ENCODE measurements around the gene GALT. TPM values are rescaled to one million over a fixed set of nuclear protein-coding genes. Genes with fewer than 3 reads are reported as not detected.
A peak's percentile ranks its signal among the peaks of the same experiment; 100 is the strongest.

Gene GALT
- total and polyA plus RNA-seq, 2 experiments from 2014 or later, result 31.5 to 35.1 TPM

DNA sequence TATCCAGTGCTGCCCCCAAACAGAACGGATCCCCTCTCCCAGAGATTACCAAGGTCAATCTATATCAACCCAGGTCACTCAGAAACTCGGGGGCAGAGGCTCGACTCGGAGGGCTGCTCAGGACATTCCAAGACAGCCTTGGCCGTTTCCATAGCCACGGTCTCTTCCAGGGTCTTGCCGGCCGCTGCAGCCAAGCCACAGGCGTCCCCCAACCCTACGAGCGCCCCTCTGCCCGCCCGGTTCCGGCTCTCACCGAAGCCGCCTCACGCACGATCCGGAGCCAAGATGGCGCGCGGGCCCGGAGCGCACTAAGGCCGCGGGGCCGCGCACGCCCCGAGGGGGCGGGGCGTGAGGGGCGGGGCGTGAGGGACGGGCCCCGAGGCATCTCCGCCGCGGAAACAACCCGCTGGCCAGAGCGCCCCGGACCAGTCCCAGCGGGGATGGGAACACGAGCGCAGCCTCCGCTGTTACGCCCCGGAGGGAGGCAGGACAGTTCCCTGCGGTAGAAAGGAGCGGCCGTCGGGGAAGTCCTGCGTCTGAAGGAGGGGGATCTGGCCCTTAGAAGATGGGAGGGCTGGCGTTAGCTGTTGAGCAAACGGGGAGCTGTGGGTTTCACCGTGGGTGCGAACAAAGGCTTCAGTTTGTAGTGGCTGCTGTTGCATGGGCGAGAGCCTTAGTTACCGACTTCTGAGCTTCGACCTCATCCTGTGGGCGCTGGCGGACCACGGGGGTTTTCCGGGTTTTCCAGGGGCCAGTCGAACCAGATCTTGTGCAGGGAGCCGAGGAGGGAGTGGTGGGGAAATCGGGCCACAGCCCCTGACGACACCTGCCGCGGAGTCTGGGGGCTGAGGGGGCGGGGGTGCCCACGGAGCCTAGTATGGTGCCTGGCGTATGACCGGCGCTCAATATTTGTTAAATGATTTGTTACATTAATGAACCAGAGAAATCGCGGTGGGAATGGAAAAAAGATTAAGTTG, 34.4 kb upstream of the GALT start, which contains the start of gene RPP25L:
RPP25L (minus strand) TSS at position 287 of the 977 bp plus-strand sequence. CDS start 801 bp downstream, outside the sequence.
- Histone ChIP-seq H3K27ac (ENCODE audit: low read depth) (no peak within 1 kb of the TSS), H2AFZ (peak within 1 kb of the TSS; percentile 97)
- H3K9me3 Mint-ChIP-seq, result no peaks in the 10 kb centered on the region

More for the DNA sequence above, 34.4 kb upstream of the GALT start, which contains the start of gene RPP25L:
- H3K36me3 ChIP-seq (ENCODE audit: insufficient read depth), result no peaks in the 10 kb centered on the region
- ATAC-seq, result peak; percentile 89
- Mint-ChIP-seq H3K27ac (peak within 1 kb of the TSS; percentile 94), H3K4me3 (peak within 1 kb of the TSS; percentile 93), H3K4me1 (peaks cover 11% of the 10 kb centered on the region), H3K36me3 (ENCODE audit: low read depth) (no peaks in the 10 kb centered on the region), H3K27me3 (ENCODE audit: insufficient read depth, low read depth, poor library complexity) (peaks cover 19% of the 10 kb centered on the region)
- peak; percentile 91 for DNase-seq (ENCODE audit: low spot score)
- H3K27me3 ChIP-seq (ENCODE audit: insufficient read depth), result peaks cover 5% of the 10 kb centered on the region
- peak within 1 kb of the TSS; percentile 86 for H3K4me3 ChIP-seq
- H3K9me2 ChIP-seq (ENCODE audit: insufficient read depth), result no peaks in the 10 kb centered on the region
- H4K20me1 ChIP-seq (replicated peaks; ENCODE audit: insufficient read depth), result no peaks in the 10 kb centered on the region
- H3K4me2 ChIP-seq, result peak within 1 kb of the TSS; percentile 94
- TF ChIP-seq, protein P1, sequence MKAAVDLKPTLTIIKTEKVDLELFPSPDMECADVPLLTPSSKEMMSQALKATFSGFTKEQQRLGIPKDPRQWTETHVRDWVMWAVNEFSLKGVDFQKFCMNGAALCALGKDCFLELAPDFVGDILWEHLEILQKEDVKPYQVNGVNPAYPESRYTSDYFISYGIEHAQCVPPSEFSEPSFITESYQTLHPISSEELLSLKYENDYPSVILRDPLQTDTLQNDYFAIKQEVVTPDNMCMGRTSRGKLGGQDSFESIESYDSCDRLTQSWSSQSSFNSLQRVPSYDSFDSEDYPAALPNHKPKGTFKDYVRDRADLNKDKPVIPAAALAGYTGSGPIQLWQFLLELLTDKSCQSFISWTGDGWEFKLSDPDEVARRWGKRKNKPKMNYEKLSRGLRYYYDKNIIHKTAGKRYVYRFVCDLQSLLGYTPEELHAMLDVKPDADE (IDR thresholded peaks at IDR 0.05), result no peak
- TF ChIP-seq EZH2phosphoT487 (IDR thresholded peaks at IDR 0.05; ENCODE audit: unreplicated experiment), result no peak
- TF ChIP-seq POLR2AphosphoS5 (IDR thresholded peaks at IDR 0.05; ENCODE audit: low read depth), result peak; percentile 95
- TF ChIP-seq, protein P2, sequence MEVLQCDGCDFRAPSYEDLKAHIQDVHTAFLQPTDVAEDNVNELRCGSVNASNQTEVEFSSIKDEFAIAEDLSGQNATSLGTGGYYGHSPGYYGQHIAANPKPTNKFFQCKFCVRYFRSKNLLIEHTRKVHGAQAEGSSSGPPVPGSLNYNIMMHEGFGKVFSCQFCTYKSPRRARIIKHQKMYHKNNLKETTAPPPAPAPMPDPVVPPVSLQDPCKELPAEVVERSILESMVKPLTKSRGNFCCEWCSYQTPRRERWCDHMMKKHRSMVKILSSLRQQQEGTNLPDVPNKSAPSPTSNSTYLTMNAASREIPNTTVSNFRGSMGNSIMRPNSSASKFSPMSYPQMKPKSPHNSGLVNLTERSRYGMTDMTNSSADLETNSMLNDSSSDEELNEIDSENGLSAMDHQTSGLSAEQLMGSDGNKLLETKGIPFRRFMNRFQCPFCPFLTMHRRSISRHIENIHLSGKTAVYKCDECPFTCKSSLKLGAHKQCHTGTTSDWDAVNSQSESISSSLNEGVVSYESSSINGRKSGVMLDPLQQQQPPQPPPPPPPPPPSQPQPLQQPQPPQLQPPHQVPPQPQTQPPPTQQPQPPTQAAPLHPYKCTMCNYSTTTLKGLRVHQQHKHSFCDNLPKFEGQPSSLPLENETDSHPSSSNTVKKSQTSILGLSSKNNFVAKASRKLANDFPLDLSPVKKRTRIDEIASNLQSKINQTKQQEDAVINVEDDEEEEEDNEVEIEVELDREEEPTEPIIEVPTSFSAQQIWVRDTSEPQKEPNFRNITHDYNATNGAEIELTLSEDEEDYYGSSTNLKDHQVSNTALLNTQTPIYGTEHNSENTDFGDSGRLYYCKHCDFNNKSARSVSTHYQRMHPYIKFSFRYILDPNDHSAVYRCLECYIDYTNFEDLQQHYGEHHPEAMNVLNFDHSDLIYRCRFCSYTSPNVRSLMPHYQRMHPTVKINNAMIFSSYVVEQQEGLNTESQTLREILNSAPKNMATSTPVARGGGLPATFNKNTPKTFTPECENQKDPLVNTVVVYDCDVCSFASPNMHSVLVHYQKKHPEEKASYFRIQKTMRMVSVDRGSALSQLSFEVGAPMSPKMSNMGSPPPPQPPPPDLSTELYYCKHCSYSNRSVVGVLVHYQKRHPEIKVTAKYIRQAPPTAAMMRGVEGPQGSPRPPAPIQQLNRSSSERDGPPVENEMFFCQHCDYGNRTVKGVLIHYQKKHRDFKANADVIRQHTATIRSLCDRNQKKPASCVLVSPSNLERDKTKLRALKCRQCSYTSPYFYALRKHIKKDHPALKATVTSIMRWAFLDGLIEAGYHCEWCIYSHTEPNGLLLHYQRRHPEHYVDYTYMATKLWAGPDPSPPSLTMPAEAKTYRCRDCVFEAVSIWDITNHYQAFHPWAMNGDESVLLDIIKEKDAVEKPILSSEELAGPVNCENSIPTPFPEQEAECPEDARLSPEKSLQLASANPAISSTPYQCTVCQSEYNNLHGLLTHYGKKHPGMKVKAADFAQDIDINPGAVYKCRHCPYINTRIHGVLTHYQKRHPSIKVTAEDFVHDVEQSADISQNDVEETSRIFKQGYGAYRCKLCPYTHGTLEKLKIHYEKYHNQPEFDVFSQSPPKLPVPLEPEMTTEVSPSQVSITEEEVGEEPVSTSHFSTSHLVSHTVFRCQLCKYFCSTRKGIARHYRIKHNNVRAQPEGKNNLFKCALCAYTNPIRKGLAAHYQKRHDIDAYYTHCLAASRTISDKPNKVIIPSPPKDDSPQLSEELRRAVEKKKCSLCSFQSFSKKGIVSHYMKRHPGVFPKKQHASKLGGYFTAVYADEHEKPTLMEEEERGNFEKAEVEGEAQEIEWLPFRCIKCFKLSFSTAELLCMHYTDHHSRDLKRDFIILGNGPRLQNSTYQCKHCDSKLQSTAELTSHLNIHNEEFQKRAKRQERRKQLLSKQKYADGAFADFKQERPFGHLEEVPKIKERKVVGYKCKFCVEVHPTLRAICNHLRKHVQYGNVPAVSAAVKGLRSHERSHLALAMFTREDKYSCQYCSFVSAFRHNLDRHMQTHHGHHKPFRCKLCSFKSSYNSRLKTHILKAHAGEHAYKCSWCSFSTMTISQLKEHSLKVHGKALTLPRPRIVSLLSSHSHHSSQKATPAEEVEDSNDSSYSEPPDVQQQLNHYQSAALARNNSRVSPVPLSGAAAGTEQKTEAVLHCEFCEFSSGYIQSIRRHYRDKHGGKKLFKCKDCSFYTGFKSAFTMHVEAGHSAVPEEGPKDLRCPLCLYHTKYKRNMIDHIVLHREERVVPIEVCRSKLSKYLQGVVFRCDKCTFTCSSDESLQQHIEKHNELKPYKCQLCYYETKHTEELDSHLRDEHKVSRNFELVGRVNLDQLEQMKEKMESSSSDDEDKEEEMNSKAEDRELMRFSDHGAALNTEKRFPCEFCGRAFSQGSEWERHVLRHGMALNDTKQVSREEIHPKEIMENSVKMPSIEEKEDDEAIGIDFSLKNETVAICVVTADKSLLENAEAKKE (CRISPR knock-in tag; IDR thresholded peaks at IDR 0.05), result no peak
- TF ChIP-seq EZH2 (IDR thresholded peaks at IDR 0.05; ENCODE audit: low read depth, unreplicated experiment), result peak; percentile 42
- no peaks in the 10 kb centered on the region for H3K79me2 ChIP-seq (replicated peaks; ENCODE audit: insufficient read depth)
- 0 out of 2 replicates have a peak, but pooled peaks cover 3% of the 10 kb centered on the region for H3F3A ChIP-seq (replicated peaks; ENCODE audit: low read depth)
- H3K4me1 ChIP-seq (ENCODE audit: insufficient read depth), result peaks cover 7% of the 10 kb centered on the region; the same call in 1 of the 2 replicates
